AG08395 (cell line): ENCODE results near the gene TMEM63B.
"Not testable (repeated sequence)": the region's sequence is repeated elsewhere in the genome, so short reads cannot be mapped to it uniquely, and the experiment has no call there.

Source experiments
- DNase-seq: peaks from one replicate; pipeline ENCODE4 v3.0.0; 2012; ENCODE audit warnings: mixed read lengths, low spot score

TMEM63B gene

DNA sequence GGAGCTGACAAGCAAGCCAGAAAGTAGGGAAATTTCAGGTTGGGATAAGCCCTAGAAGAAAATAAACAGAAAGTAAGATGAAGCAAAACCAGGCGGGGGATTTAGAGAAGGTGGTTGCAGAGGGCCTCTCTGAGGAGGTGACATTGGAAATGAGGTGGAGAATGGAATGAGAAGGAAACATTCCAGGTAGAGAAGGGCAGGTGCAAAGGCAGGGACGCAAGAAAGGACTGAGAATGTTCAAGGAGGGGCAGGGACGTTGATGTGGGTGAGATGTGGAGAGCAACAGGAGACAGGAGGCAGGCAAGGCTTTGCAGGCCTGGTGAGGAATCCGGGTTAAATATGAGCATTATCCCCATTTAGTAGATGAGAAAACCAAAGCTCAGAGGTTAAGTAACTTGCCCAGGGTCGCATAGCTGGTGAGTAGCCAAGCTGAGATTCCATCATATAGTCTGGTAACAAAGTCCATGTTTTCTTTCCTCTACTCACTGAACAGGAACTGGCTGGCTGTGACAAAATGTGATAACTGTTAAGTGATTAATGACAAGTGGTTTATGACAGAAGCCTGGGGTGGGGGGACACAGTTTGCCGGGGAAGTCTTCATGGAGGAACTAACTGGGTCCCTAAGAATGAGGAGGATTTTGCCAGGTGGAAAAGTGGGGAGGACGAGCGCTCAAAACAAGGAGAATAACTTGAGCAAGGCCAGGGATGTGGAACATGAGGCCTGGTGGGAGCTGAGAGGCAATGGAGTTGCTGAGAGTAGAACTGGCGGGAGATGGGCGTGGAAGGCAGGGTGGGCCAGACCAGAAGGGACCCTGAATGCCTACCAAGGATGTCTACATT is 32.7 kb upstream of the TMEM63B start:
- DNase-seq, result no peak

DNA sequence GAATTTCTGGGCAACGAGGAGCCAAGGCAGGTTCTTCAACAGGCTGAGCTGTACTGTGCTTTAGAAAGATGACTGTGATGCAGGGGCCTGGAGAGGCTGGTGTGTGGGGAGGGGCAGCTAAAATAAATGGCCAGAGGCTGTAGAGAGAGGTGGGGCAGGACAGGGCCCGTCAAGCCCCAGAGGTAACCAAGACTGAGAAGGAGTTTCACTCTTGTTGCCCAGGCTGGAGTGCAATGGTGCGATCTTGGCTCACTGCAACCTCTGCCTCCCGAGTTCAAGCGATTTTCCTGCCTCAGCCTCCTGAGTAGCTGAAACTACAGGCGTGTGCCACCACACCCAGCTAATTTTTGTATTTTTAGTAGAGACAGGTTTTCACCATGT is 32.1 kb upstream of the TMEM63B start:
- not testable (repeated sequence) for DNase-seq

DNA sequence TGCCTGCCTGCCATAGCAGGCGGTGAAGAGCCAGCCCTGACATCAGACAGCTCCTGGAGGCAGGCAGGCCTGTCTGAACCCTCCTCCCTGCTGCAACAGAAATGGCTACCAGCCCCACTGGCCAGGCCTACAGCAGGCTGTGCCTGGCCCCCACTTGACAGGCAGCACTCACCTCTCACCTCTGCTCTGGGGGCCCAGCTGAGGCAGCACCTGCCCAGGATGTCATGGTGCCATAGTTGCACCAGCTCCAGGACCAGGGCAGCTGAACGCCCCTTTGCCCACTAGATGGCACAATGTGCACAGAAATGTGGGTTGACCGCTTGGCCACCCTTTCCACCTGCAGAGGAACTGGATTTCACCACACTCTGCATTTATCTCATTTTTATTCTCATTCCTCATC is 30.7 kb upstream of the TMEM63B start:
- DNase-seq, result peak; percentile 92

DNA sequence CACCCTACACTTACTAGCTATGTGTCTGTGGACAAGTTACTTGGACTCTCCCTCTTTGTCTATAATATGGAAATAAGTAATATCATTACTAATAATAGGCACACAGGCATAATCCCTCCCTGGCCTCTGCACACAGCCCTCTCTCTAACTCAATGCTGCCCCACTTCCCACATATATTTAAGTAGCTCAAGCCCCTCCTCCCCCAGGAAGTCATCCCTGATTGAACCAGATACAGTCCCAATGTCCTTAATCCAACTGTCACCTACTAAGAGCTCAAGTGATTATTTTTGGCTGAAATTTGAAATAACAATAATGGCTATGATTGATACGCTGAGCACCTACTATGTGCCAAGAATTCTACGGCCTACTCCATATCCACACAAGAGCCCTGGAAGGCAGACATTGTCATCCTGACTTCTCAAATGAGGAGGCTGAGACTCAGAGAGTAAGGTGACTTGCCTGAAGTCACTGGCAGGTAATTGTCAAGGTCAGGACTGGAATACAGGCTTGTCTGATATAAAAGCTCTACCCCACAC is 29.5 kb upstream of the TMEM63B start:
- no peak for DNase-seq

DNA sequence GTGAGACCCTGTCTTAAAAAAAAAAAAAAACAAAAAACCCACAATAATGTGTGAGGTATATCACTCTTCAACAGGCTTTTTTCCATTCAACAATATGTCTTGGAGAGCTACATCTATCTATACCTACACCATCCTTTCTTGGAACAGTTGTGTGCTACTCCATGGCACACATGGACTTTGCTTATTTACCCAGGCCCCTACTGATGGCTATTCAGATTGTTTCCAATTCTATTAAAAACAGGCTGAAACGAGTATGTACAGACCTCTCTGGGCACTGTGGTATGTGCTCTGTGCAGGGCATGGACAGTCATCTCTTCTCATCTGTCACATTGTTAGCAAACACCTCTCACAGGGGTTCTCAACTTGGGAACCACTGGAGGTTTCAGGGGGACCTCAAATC is 28.2 kb upstream of the TMEM63B start:
- DNase-seq, result no peak

DNA sequence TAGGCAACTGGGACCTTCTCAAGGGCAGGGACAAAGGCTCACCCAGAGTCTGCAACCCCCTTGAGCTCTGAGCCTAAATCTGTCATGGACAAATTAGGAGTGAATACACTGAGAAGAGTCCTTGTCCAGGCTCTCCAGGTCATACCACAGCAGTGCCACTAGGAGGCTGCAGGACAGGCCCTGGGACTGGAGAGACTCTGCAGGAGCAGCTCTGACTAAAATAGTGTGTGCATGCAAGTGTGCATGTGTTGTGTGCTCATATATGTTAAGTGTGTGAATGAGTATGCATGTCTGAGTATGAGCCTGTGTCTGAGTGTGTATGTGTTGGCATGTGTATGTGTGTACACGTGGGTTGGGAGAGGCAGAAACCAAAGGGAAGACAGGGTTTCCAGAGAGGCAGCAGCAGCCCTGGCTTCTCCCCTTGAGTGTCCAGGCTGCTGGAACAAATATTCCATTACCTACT is 27.2 kb upstream of the TMEM63B start:
- DNase-seq, result peak; percentile 71

DNA sequence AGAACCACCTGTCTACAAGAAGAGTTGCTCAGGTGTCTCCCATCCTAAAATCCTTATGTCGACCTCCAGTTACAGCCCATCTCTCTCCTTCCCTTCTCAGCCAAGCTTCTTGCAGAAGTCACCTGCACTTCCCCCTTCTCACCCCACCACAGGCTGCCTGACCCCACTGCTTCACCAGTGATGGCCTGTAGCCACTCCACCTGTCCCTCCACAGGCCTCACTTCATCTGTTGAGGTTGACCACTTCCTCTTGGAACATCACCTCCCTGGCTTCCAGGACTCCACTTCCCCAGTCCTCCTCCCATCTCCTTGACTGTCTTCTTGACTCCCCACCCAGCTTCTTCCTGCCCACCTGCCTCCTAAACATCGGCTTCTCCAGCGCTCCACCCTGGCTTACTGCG is 25.5 kb upstream of the TMEM63B start:
- no peak for DNase-seq

DNA sequence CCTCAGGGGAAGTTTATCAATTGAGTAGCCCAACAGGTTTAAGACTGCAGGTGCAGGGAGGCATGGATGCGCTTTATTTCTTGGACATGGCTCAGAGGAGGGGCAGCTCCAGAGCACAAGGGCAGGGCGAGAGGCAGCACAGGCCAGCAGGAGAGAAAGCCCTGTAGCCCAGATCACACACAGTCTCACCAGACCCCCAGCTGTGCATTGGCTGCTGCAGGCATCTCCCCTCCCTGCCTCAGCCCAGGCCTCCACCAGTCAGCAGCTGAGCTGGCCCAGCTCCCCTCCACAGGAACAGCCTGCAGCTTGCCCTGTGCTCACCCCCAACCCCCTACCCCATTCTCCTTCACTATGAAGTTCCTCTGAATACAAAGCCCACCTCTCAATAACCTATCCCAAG is 24.8 kb upstream of the TMEM63B start:
- no peak for DNase-seq

DNA sequence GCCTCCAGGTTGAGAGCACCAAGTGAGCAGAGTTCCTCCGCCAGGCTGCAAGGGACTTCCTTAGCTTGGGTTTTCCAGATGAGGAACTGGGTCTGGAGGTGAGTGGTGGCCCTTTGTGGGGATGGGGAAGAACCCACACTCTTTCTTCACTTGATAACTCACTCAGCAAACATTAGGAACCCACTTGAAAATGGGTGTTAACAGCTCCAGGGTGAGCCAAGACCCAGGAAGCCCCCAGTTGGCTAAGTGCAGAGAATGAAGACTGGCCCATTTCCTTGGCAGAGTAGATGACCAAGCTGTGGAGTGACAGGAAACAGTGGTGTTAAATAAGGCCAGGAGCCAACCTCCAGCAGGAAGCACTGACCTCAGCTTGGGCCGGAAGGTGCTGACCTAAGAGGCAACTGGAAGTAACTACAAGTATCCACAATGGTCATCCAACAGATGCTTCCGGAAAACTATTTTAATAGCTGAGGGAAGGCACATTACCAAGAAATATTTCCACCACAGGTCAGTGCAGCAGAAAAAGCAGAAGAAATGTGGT is 22.8 kb upstream of the TMEM63B start:
- DNase-seq, result no peak

DNA sequence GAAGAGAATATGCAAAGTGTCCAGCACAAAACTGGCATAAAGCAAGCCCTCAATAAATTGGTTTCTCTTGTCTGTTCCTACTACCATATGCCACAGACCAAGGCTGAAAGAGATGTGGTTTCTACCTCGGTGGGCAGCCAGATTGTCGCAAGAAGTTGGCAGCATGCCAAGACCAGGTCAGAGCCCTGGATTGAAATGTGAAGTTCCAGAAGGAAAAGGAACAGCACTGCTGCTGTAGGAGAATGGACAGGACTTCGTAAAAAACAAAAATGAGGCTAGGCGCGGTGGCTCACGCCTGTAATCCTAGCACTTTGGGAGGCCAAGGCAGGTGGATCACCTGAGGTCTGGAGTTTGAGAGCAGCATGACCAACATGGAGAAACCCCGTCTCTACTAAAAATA is 22.2 kb upstream of the TMEM63B start:
- DNase-seq, result no peak

DNA sequence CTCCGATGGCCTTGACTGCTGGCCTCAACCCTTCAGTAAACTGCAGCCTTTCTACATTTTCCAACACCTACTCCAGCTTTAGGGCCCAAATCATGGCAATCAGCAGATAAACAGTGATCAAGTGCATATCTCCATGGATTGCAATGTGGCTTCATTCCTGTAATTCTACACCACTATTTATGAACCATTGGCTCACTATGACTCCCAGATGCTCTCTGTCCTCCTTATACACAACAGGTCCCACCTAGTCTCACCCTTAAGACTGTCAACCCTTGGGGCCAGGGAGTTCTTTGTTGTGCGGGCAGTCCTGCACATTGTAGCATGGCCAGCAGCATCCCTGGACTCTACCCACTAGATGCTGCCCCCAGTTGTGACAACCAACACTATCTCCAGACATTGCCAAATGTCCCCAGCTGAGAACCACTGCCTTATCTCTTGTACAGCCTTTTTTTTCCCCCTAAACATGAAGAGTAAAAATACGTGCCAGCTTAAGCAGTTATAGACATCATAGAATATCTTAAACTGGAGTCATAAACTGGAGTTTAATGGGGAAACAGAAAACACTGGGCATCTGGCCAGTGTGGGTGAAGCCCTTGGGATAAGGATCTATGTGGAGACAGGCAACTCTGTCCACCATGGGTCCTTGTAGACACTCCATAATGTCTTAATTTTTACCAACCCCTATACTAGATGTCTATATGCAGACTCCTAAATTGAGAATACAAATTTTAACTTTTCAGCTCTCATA is 21.2 kb upstream of the TMEM63B start:
- no peak for DNase-seq

DNA sequence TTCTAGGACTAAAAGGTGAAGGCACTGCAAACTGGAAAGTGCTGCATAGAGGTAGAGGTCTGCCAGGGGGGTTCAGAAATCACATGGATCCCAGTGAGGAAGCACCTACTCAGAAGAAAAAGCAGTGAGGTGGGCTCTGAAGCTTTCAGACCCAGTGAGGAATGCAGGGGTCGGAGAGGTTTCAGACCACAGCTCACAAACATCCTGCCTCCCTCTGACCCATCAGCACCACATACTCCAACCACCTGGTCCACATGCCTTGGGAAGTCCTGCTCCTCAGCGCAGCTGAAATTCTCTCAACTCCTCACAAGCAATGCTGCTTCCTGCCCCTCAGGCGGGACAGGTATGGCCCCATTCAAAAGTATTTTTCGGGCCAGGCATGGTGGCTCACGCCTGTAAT is 20.3 kb upstream of the TMEM63B start:
- no peak for DNase-seq

DNA sequence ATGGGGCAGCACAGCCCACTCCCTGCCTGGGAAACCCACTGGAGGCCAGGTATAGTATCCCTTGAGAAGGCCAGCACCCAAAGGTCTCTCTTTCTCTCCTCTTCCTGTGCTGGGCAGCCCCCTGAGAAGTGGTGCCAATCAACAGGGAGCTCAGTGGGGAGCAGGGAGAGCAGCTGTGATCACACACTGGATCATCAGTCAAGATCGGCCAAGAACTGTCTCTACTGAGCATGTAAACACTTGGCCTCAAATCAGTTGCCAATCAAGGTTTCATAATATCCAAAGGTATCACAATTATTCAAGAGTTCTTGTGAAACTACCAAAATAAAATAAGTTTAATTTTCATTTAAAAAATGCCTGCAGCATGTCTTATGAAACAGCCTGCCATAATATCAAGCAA is 18.9 kb upstream of the TMEM63B start:
- DNase-seq, result no peak

DNA sequence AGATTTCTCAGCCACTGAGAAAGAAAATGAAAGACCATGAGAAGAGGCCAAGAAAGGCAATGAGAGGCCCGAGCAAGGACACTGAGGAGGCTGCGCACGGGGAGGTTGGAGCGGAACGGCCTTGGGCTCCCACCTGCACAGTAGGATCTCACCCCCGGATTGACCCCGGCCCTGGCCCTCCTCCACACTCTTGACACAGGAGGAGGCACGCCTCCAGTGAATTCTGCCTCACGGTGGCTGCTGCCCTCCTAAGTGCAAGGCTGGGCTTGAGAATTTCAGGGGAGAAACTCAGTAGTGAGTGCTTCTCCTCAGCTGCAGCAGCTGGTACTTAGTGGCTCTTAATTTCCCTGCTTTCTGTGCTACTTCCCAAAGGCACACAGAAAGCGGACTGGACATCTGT is 18.1 kb upstream of the TMEM63B start:
- no peak for DNase-seq

DNA sequence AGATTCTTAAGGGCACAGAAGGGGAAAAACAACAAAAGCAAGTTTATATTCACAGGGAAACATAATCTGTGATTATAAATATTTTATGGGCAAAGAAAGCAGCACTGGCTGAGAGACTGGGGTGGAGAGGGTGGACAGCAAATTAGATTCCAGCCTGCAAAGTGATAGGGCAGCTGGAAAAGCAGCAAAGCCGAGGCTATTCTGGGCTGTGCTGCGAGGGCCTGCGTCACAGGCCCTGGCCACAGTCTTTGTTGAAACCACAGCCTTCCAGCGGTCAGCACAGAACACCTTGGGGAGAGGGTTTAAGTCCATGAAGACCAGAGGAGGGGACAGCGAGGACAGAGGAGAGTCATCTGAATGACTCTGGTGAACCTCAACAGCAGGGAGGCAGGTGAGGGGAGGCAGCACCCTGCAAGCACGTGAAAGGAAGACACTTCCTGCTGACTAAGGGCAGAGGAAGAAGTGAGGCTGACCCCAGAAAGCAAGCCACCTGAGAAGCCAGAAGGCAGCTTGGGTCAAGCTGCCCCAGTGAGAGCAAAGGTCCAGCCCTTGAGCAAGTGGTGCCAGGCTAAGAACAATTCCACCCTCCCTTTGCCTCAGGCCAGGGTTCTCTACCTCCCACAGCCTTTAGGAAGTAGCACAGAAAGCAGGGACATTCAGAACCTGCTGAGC is 17.2 kb upstream of the TMEM63B start:
- DNase-seq, result no peak

DNA sequence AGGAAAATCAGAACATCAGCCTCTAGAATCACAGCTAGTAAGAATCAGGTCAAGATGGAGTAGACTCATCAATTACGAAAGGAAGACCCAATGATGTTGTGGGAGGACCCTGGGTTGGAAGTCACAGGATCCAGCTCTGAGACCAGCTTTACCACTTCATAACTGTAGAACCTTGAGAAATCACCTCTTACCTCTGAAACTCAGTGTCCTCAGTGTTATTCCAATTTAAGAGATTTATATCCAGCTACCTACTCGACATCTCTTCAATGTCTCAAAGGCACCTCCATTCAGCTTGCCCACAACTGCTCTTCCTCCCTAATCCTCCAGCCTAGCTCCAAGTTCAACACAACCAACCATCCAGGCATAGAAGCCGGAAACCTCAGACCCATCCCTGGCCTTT is 16.4 kb upstream of the TMEM63B start:
- DNase-seq, result no peak

DNA sequence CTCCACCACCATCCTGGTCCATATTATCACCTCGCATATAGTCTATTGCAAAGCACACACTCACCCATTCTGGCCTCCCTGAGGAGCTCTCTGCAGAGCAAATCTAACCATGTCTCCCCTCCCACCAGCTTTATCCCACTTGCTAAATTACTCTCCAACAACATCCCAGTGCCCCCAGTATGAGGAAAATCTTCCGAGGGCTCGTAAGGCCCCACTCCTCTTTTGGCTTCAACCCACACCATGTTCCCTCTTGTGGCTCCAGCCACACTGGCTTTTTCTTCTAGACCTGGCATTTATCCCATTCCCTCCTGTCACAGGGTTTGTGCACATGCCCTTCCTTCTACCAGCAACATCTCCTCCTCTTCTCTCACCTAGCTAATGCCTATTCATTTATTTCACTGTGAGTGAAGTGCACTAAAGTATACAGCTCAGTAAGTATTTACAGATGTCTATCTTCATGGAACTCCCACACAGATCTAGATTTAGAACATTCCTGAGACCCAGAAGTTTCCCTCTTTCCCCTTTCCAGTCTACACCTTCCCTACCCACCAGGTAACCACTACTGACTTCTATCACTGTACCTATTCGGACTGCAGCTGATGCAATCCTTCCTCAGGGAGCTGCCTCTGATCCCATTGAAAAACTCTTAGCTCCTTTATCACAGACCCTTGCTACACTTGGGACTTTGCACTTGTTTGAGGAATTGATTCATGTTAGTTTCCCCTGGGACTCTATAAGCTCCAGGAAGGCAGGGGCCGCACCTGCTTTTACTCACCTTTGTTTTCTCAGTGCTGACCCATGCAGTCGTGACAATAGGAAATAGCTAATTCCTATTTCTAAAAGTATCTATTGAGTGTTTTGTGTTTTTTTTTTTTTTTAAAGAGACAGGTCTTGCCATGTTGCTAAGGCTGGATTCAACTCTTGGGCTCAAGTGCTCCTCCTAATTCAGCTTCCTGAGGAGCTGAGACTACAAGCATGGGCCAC is 15.6 kb upstream of the TMEM63B start:
- no peak for DNase-seq

DNA sequence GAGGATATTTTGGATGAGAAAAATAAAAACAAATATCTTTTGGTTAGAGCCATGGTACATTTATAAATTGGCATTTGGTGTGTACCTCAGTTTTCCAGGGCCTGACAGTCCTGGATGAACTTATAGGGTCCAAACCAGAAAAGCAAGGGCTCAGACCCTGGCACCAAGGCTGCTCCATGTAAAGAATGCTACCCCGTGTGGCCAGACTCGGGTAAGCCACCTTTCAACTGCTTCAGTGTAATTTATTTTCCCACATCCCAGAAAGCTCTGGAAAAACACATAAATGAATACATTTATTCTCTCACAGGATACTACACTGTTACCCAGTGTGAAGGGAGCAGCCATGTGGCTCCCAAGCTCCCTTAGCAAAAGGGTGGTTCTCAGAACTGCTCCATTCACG is 13.9 kb upstream of the TMEM63B start:
- no peak for DNase-seq

DNA sequence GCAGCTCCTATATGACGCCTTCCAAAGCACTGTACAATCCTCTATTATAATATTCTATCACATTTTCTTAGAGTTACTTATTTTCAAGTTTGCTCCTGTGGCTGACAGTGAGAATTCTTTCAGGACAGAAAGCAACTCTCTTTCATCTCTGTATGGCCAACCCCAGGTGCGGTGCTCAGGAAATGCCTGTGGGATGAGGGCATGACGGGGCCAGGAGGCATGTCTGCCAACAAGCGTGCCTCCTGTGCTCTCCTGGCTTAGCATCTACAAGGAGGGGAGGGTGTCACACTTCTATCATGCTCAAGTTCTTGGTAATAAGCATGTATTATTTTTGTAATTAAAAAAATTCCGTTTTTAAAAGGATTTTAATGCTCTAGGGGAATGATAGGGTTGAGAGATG is 11.5 kb upstream of the TMEM63B start:
- DNase-seq, result no peak

DNA sequence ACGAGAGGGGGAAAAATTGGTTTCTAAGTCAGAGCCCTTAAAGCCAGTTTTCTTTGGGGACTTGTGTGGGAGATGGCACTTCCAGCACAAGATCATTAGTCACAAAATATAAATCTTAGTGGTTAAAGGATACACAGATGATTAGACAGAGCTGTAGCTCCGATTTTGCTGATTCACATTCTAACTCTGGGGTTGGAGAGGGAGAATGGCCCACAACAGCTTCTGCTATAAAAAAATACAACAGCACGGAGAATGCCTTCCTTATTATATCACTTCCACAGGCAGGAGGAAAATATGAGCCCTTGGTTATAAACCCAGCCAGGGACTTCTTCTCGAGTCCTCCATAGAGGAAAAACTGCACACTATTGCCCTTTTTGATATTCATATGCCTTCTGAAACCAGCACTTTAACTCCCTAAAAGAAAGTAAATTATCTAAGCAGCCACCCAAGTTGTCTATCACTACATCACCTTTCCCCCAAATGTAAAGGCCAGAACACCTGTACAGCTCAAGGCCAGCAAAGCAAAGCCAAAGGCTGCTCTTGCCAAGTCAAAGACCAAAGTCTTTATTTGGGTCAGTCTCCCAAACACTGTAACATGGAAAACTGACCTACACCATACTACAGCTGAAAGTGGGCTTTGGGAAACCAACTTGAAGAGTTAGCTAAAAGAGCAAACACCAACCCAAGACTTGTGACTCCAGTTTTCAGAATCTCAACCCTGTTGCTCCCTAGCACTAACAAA is 10.5 kb upstream of the TMEM63B start:
- peak; percentile 89 for DNase-seq
